Effector memory CD4-positive, alpha-beta T cell (primary cell): ENCODE data around the gene BSCL2.
"Not testable (repeated sequence)": the region's sequence is repeated elsewhere in the genome, so short reads cannot be mapped to it uniquely, and the experiment has no call there.

Experiments used
- DNase-seq, 3 donors: peaks; one replicate each; pipeline ENCODE4 v3.0.0-alpha.2; 2020
- H3K27ac ChIP-seq: 2 replicates; pipeline ENCODE4 v1.7.0; 2013; ENCODE audit warnings: mild to moderate bottlenecking, low read length, moderate library complexity; ENCODE audit not compliant: insufficient read depth, poor library complexity, severe bottlenecking
- H3K27me3 ChIP-seq: replicated peaks from 2 replicates; pipeline ENCODE4 v1.7.0; 2013; ENCODE audit warnings: mild to moderate bottlenecking, low read length; ENCODE audit not compliant: insufficient read depth, control insufficient read depth, poor library complexity, severe bottlenecking
- H3K36me3 ChIP-seq: 2 replicates; pipeline ENCODE4 v1.7.0; 2013; ENCODE audit warnings: mild to moderate bottlenecking, low read length, moderate library complexity; ENCODE audit not compliant: control insufficient read depth, insufficient read depth
- H3K4me1 ChIP-seq: 2 replicates; pipeline ENCODE4 v1.7.0; 2013; ENCODE audit warnings: low read length, mild to moderate bottlenecking; ENCODE audit not compliant: control insufficient read depth, insufficient read depth, poor library complexity, severe bottlenecking
- H3K4me3 ChIP-seq: 2 replicates; pipeline ENCODE4 v1.7.0; 2013; ENCODE audit warnings: low read length, low read depth, mild to moderate bottlenecking; ENCODE audit not compliant: insufficient read depth, poor library complexity, severe bottlenecking
- H3K9me3 ChIP-seq: 2 replicates; pipeline ENCODE4 v1.7.0; 2013; ENCODE audit warnings: mild to moderate bottlenecking, low read length, moderate library complexity; ENCODE audit not compliant: control insufficient read depth

The BSCL2 gene

DNA sequence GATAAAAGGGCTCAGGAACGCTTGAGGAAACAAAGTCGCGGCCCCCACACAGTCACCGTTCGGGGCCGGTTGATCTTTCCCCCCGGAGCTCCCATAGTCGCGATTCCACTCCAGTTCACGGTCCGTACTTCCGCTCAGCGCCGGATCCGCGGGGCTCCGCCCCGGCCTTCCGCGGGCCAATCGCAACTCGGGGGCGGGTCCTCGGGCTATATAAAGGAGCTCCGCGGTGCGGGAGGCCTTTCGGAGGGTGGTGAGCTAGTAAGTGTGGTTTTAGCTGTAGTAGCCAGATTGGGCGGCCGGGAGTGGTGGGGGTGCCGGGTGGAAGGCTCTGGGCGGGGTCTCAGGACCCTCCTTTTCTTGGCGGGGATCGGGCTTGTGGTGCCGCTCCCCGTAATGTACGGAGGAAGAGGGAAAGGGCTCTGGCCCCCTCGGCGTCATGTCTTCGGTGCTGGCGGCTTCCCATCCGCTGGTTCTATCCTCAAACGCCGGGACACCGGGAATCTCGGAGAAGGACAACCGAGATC, 42.1 kb downstream of the BSCL2 start, which contains the start of the genes C11orf98 and CSKMT:
Gene C11orf98 (minus strand): TSS at position 136 of the 524 bp plus-strand sequence. CDS start 41 bp downstream, at position 95.
Gene CSKMT (plus strand): TSS at position 238 of the 524 bp plus-strand sequence. CDS start 568 bp downstream, outside the sequence.
- Histone ChIP-seq H3K4me1 (peaks cover 20% of the 10 kb centered on the region), H3K4me3 (peak within 1 kb of the TSS; percentile 75), H3K27me3 (no peaks in the 10 kb centered on the region), H3K36me3 (peaks cover 22% of the 10 kb centered on the region), H3K27ac (peak within 1 kb of the TSS; percentile 68), H3K9me3 (no peaks in the 10 kb centered on the region)
- peak; percentile 91 to 93 (median 91) for DNase-seq

- no peaks in the 10 kb centered on the region for H3K27me3 ChIP-seq
- H3K4me1 ChIP-seq, result peaks cover 20% of the 10 kb centered on the region
- H3K9me3 ChIP-seq, result no peaks in the 10 kb centered on the region
- peak overlapping the region; percentile 75 for H3K4me3 ChIP-seq
- H3K36me3 ChIP-seq, result peaks cover 22% of the 10 kb centered on the region
- peak in 2 of 3 donors; percentile 20 to 34 for DNase-seq
- H3K27ac ChIP-seq, result peak overlapping the region; percentile 68
These were observed 42.7 kb downstream of the BSCL2 start for GRCh38 chr11:62664405-62665074.

DNA sequence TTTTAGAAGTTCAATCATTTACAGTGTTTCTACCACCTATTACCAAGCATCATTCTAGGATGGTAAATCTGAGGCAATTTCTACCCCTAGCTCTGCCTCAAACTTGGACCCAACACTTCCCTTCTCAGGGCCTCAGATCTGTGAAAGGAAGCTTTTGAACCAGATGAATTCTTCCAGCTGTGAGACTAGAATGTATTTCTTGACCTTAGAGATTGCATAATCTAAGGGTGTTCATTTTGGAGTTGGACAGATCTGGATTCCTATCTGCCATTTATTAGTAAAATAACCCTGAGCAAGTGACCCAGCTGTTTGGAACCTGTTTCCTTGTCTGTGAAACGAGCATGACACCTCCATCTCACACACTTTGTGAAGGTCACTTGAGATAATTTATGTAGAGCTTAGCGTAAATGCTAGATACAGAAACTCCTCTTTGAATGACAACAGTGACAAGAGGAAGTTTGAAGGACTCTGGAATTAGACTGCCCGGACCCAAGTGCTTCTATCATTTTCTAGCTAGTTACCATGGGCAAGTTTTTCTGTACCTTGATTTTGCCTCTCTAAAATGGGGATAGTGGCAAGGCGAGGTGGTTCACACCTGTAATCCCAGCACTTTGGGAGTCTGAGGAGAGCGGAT, 50.3 kb downstream of the BSCL2 start:
- Histone ChIP-seq H3K27ac (no peak overlapping the region), H3K36me3 (no peaks in the 10 kb centered on the region), H3K9me3 (no peaks in the 10 kb centered on the region), H3K27me3 (no peaks in the 10 kb centered on the region), H3K4me1 (peaks cover under 1% of the 10 kb centered on the region), H3K4me3 (no peak overlapping the region)
- DNase-seq, result no peak

DNA sequence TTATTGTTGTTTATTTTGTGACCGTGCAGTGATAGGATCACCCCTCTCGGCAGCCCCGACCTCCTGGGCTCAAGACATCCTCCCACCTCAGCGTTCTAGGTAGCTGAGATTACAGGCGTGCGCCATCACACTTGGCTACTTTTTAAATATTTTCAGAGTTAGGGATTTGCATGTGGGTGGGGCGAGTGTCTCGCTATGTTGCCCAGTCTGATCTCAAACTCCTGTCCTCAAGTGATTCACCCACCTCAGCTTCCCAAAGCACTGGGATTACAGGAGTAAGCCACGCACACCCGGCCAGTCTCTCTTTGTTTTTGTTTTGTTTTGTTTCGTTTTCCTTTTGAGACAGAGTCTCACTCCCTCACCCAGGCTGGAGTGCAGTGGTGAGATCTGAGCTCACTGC, 52.9 kb downstream of the BSCL2 start:
- Histone ChIP-seq H3K4me3 (no peak overlapping the region), H3K36me3 (peaks cover 5% of the 10 kb centered on the region), H3K4me1 (peaks cover 4% of the 10 kb centered on the region), H3K27me3 (no peaks in the 10 kb centered on the region), H3K27ac (no peak overlapping the region), H3K9me3 (no peaks in the 10 kb centered on the region)
- no peak for DNase-seq

- peak overlapping the region; percentile 91 for H3K4me3 ChIP-seq
- H3K9me3 ChIP-seq, result no peaks in the 10 kb centered on the region
- H3K27me3 ChIP-seq, result no peaks in the 10 kb centered on the region
- H3K36me3 ChIP-seq, result peaks cover 12% of the 10 kb centered on the region
- peak in 2 of 3 donors; percentile 55 to 60 for DNase-seq
- peaks cover 4% of the 10 kb centered on the region for H3K4me1 ChIP-seq
- peak overlapping the region; percentile 93 for H3K27ac ChIP-seq
These were observed 54.8 kb downstream of the BSCL2 start for GRCh38 chr11:62652161-62653006.

DNA sequence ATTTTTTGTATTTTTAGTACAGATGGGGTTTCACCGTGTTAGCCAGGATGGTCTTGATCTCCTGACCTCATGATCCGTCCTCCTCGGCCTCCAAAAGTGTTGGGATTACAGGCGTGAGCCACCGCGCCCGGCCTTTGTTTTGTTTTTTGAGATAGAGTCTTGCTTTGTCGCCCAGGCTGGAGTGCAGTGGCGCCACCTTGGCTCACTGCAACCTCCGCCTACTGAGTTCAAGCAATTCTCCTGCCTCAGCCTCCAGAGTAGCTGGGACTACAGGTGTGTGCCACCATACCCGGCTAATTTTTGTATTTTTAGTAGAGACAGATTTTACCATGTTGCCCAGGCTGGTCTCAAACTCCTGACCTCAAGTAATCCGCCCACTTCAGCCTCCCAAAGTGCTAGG, 56.9 kb downstream of the BSCL2 start:
- H3K27me3 ChIP-seq, H3K27ac ChIP-seq, H3K4me1 ChIP-seq, DNase-seq, H3K9me3 ChIP-seq, H3K4me3 ChIP-seq: not testable (repeated sequence)
- peaks cover 12% of the 10 kb centered on the region for H3K36me3 ChIP-seq

DNA sequence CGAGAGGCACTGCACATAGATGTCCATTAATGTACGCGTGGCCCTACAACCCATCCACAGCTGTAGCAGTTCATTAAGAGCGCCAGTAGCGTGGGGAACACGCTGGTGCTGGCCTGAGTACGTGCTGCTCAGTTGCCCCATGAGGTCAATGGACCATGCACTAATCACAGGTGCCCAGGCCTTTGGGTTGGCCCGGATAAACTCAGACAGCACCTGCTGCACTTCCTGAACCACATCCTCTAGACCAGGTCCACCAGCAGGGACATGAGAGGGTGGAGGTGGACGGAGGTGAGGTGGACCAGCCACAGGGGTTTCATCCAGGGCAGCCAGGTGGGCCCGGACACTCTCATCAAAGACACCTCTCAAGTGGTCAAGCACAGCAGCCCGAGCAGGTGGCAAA, 57.7 kb downstream of the BSCL2 start:
- no peak for DNase-seq
- no peak overlapping the region for H3K27ac ChIP-seq
- H3K36me3 ChIP-seq, result peaks cover 13% of the 10 kb centered on the region
- H3K4me1 ChIP-seq, result peaks cover 12% of the 10 kb centered on the region
- no peaks in the 10 kb centered on the region for H3K27me3 ChIP-seq
- H3K9me3 ChIP-seq, result no peaks in the 10 kb centered on the region
- no peak overlapping the region for H3K4me3 ChIP-seq

DNA sequence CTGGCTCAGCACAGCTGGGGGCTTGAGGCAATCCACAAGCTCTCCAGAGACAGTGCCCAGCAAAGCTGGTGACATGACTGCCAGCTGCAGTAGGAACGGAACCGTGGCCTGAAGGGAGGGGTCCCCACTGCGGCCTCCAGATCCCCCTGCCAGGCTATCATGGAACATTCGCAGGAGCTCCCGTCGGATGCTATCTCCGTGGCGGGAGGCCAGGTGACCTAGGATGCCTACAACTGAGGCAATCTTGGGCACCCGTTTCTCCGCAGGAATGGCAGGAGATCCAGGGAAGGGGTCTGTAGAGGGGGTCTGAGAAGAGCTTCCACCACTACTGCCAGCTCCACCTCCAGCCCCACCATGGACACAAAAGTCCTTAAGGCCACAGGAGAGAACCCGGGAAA, 58.3 kb downstream of the BSCL2 start:
- Histone ChIP-seq H3K4me3 (no peak overlapping the region), H3K36me3 (peaks cover 15% of the 10 kb centered on the region), H3K4me1 (peaks cover 12% of the 10 kb centered on the region), H3K27ac (no peak overlapping the region), H3K9me3 (no peaks in the 10 kb centered on the region), H3K27me3 (no peaks in the 10 kb centered on the region)
- no peak for DNase-seq

GRCh38 chr11:62648185-62648966, 58.8 kb downstream of the BSCL2 start:
- DNase-seq, result no peak
- Histone ChIP-seq H3K27me3 (no peaks in the 10 kb centered on the region), H3K27ac (no peak overlapping the region), H3K36me3 (peaks cover 15% of the 10 kb centered on the region), H3K4me3 (no peak overlapping the region), H3K4me1 (peaks cover 12% of the 10 kb centered on the region), H3K9me3 (no peaks in the 10 kb centered on the region)
